ENCODE results near the gene PLK2.

PLK2 gene

GRCh38 chr5:58481066-58481676, 21.3 kb upstream of the PLK2 start:
- no peak for DNase-seq (ENCODE audit: low read depth in 2 of 2)

- no peak for DNase-seq (ENCODE audit: low read depth in 2 of 2)
These were observed 18.0 kb upstream of the PLK2 start for GRCh38 chr5:58477760-58478376.

DNA sequence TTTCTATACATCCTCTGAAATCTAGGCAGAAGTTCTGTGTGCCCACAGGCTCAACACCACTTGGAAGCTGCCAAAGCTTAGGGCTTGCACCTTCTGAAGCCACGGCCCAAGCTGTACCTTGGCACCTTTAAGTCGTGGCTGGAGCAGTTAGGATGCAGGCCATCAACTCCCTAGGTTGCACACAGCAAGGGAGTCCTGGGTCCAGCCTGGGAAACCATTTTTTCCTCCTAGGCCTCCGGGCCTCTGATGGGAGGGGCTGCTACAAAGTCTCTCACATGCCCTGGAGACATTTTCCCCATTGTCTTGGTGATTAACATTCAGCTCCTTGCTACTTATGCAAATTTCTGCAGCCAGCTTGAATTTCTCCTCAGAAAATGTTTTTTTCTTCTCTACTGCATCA, 15.5 kb upstream of the PLK2 start:
- DNase-seq (ENCODE audit: low read depth in 2 of 2): no peak

DNA sequence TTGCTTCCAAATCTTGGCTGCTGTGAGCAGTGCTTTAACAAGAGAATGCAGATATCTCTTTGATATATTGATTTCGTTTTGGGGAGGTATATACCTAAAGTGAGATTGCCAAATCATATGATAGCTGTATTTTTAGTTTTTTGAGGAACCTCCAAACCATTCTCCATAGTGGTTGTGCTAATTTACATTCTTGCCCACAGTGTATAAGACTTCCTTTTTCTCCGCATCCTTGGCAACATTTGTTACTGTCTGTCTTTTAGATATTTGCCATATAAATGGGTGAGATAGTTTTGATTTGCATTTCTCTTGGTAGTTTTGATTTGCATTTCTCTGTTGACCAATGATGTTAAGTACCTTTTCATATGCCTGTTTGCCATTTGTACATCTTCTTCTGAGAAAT, 10.0 kb upstream of the PLK2 start:
- DNase-seq (ENCODE audit: low read depth in 2 of 2): no peak

DNA sequence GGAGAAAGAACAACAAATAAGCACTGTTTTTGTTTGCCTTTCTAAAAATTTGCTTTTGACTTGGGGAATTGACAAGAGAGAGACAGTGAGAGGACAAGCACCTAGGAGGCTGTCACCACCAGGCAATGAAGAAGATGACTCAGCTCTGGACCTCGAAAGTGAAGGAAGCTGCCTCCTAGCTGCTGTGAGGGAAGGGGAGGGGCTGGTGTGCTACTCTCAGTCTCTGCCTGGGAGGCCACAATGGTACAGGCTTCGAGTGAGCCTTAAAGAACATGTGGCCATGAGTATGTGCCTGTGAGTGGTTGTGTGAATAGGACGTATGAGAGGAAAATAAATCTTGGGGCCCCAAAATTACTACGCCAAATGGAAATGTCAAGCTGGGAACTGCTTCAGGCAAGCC, 7.1 kb upstream of the PLK2 start:
- peak in 1 of 2 donors; percentile 15 for DNase-seq (ENCODE audit: low read depth in 2 of 2)

- DNase-seq (ENCODE audit: low read depth in 2 of 2): no peak
These were observed 2.8 kb upstream of the PLK2 start for GRCh38 chr5:58462623-58463230.

- no peak for DNase-seq (ENCODE audit: low read depth in 2 of 2)
These were observed 2.3 kb upstream of the PLK2 start for GRCh38 chr5:58462154-58462553.

- DNase-seq (ENCODE audit: low read depth in 2 of 2): peak; percentile 78 to 83
These were observed 923 bp upstream of the PLK2 start for GRCh38 chr5:58460732-58461286.

GRCh38 chr5:58459146-58460001, 512 bp downstream of the PLK2 start:
- no peak for DNase-seq (ENCODE audit: low read depth in 2 of 2)

DNA sequence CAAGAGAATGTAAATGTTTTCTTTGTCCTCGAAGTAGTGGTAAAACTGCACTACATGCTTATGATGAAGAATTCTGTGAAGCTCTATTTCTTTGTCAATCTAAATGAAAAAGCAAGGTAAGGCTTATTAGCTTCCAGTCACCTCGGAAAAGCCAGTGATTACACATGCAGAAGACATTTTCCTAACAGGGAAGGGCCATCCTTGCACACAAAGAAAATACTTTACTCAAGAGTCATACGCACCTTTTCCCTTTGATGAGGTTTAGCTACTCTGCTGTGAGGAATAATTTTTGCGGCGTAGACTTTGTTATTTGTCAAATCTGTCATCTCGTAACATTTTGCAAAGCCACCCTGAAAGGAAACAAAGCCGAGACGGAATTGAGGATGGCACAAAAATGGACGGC, 1.1 kb downstream of the PLK2 start:
- DNase-seq (ENCODE audit: low read depth in 2 of 2): no peak

- DNase-seq (ENCODE audit: low read depth in 2 of 2): no peak
These were observed 1.6 kb downstream of the PLK2 start for GRCh38 chr5:58458141-58458742.

GRCh38 chr5:58457050-58457449, 2.8 kb downstream of the PLK2 start:
- no peak for DNase-seq (ENCODE audit: low read depth in 2 of 2)

- no peak for DNase-seq (ENCODE audit: low read depth in 2 of 2)
These were observed 3.4 kb downstream of the PLK2 start for GRCh38 chr5:58456486-58456885.

DNA sequence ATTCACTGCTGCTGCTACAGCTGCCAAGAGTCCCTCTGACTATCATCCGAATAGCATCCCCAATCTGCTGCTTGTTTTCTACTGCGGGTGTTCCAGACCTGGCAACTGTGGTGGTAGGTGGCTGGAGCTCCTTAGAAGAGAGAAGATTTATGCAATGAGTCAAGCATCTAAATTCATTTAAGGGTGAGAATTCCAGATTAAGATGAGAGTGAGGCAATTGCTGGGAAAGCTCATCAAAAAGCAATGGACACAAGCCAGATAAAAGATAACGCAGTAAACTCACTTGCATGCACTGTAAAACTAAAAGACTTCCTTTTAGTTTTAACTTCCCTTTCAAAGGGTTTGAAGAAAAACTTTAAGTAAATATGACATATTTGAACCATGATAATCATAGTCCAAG, 3.9 kb downstream of the PLK2 start:
- no peak for DNase-seq (ENCODE audit: low read depth in 2 of 2)

DNA sequence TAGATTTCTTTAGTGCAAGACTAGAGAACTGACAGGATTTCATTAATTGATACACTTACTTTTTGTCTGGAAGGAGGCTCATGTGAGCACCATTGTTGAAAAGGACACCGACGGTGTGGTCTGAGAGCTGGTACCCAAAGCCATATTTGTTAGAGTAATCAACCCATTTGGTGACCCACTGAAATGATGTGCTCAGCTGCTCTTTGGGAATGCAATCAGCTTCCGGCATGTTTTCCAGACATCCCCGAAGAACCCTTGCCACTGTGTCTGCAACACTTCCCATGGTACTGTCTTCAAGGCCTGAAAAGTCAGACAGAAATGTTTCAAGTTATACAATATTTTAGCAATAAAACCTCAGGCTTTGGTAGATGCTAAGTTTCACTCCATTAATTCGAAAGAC, 4.4 kb downstream of the PLK2 start:
- DNase-seq (ENCODE audit: low read depth in 2 of 2): no peak

- DNase-seq (ENCODE audit: low read depth in 2 of 2): no peak
These were observed 4.8 kb downstream of the PLK2 start for GRCh38 chr5:58455066-58455465.

- DNase-seq (ENCODE audit: low read depth in 2 of 2): no peak
These were observed 5.9 kb downstream of the PLK2 start for GRCh38 chr5:58454025-58454424.

GRCh38 chr5:58453306-58453705, 6.6 kb downstream of the PLK2 start:
- DNase-seq (ENCODE audit: low read depth in 2 of 2): no peak

GRCh38 chr5:58452566-58453258, 7.2 kb downstream of the PLK2 start:
- DNase-seq (ENCODE audit: low read depth in 2 of 2): no peak

DNA sequence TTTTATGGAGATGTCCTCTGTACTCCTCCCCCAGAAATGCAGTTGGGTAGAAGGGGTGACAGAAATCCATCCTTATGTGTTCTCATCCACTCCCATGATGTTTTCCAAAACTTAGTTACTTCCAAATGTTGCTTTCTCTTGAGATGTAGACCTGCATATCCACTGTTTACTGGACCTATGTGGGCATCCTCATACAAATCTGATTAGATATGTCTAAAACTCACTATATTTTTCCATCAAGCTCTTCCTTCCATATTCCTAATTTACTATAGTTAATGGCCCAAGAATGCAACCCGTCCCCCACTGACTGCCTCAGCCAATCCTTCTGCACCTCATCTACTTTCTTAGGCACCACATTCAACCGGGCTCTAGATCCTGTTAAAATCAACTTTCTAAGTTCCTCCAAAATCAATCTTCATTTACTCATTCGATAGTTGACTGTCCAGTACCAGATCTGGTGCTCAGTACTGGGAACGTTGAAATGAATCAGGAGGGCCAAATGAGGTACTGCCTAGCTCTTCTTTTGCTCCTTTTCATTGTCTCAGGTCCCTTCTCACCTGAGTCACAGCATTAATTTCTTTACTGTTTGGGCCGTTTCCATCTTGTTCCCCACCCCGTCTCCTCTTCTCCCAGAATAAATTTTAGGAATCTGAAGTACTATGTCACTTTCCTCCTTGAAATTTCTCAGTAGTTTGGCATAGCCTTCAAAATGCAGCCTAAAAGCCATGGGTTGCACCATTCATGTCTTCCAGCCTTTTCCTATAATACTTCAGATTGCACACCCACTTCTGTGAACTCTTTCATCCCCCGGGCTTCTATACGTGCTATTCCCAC, 7.9 kb downstream of the PLK2 start:
- no peak for DNase-seq (ENCODE audit: low read depth in 2 of 2)

Data from stimulated activated CD8-positive, alpha-beta memory T cell treated with anti-CD3 and anti-CD28 coated beads, Interleukin-7, amount 100 ng/mL, for 4 hours (primary cell).